Activated T-cell treated with anti-CD3 and anti-CD28 coated beads, Interleukin-2, amount 50 U/mL, for 24 hours (primary cell): ENCODE measurements around the gene CALML3.

ENCODE experiments used
- DNase-seq: peaks from one replicate; pipeline ENCODE4 v3.0.0-alpha.2; 2020
- H3K27ac Mint-ChIP-seq: 2 replicates; pipeline ENCODE4 v1.8.0; 2020; ENCODE audit warnings: mild to moderate bottlenecking, mixed read lengths
- H3K27me3 Mint-ChIP-seq: 2 replicates; pipeline ENCODE4 v1.8.0; 2020; ENCODE audit warnings: mixed read lengths
- H3K36me3 Mint-ChIP-seq: 2 replicates; pipeline ENCODE4 v1.8.0; 2020; ENCODE audit warnings: low read depth, mixed read lengths
- H3K4me1 Mint-ChIP-seq: 2 replicates; pipeline ENCODE4 v1.8.0; 2020; ENCODE audit warnings: low read depth, mixed read lengths
- H3K4me3 Mint-ChIP-seq: 2 replicates; pipeline ENCODE4 v1.8.0; 2020; ENCODE audit warnings: mild to moderate bottlenecking, moderate library complexity, mixed read lengths
- H3K9me3 Mint-ChIP-seq: 2 replicates; pipeline ENCODE4 v1.8.0; 2020; ENCODE audit warnings: mixed read lengths

Gene CALML3

DNA sequence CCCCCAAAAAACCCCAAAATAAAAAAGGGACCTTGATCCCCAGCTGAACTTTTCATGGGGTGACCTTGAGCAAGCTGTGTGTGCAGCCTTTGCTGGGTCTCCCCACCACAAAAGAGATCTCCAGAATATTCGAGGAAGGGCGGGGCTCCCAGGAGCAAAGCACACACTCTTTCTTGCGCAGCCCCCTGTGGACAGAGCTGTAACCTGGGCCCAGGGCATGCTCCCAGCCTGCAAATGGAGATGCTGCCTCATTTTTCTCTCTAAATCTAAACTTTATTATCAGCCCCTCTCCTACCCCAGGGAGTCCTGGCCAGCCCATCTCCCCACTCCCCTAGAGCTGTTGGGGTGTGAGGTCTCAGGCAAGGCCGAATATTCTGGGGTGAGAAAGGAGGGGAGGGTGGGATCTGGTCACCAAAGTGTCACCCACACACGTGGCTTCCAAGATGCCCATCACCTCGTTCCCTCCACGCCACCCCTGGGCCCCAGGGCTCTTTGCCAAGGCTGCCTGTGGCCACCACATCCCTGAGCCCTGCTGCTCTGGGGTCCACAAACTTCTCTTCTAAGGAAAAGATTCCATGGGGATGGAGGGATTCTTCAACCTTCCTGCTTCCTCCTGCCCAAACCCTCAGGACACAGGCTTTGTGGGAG, 1.7 kb upstream of the CALML3 start:
- no peak overlapping the region for H3K4me3 Mint-ChIP-seq
- H3K9me3 Mint-ChIP-seq, result no peaks in the 10 kb centered on the region
- peak; percentile 11 for DNase-seq
- peaks cover 2% of the 10 kb centered on the region for H3K27me3 Mint-ChIP-seq
- H3K36me3 Mint-ChIP-seq, result no peaks in the 10 kb centered on the region
- H3K27ac Mint-ChIP-seq, result no peak overlapping the region
- no peaks in the 10 kb centered on the region for H3K4me1 Mint-ChIP-seq

DNA sequence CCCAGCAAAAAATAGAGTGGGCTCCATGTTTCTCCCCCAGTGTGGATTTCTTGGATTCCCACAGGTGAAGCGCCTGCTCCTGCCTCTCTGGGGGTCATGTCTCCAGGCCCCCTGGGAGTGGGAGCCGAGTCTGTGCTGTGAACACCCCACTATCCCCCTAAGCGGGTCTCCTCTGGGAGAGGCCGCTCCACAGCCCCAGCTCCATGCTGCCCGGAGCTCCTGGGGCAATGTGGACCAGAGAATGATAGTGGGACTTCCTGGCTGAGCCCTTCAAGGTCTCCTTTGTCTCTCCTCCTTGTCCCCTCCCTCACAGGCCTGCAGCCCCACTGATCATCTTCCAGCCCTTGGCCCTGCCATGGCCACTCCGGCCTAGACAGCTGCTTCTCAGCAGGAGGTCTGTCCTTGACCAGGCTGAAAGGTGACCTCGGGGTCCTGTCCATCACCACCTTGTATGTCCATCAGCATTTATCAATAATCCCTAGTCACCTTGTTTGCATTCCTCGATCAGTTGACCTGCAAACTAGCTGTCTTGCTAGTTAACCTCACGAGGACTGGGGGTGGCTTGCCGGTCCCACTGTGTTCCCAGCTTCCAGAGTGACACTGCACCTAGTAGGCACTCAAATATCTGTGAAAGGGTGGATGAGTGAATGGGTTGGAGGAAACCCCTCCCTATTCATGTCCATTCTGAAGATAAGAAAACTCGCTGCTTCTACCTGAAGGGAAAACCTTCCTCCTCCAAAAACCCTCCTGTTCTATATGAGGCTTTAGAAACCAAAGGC, 776 bp upstream of the CALML3 start:
- H3K4me1 Mint-ChIP-seq, result no peaks in the 10 kb centered on the region
- peak; percentile 18 for DNase-seq
- no peaks in the 10 kb centered on the region for H3K36me3 Mint-ChIP-seq
- no peak overlapping the region for H3K4me3 Mint-ChIP-seq
- no peaks in the 10 kb centered on the region for H3K9me3 Mint-ChIP-seq
- no peak overlapping the region for H3K27ac Mint-ChIP-seq
- peaks cover 2% of the 10 kb centered on the region for H3K27me3 Mint-ChIP-seq

DNA sequence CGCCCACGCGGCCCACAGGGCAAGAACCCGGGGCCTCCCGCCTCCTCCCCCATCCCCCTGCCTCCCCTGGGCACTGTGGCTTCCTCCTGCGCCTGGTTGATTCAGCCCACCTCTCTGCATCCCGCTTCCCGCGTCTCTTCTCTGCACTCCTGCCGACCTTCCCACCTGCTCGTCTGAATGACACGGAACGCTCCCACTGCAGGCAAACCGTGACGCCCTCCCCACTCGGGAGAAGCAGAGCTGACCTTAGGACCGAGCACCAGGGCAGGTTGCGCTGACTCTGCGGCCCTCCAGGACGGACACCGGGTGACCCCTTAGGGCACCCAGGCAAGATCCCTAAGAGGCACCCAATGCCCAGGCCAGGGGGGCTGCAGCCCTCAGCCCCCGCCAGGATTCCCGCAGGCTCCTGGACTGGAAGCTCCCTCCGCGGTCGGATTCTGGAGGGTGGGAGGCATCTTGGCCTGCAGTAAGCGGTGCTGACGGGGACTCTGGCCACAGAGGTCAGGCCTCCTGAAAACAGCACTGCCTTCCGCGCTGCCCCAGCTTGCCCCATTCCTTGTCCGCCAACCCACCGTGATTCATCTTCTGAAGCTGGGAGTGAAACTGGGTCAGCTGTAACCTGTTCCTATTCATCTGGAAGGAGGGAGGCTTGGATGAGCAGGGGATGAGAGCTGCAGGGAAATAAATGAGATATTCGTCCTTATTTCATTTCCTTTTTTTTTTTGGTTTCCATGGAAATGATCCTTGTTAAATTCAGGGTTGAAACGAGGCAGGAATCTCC, 990 bp downstream of the CALML3 start:
- H3K4me3 Mint-ChIP-seq, result no peak overlapping the region
- H3K9me3 Mint-ChIP-seq, result no peaks in the 10 kb centered on the region
- no peaks in the 10 kb centered on the region for H3K36me3 Mint-ChIP-seq
- peaks cover 2% of the 10 kb centered on the region for H3K27me3 Mint-ChIP-seq
- H3K4me1 Mint-ChIP-seq, result no peaks in the 10 kb centered on the region
- H3K27ac Mint-ChIP-seq, result no peak overlapping the region
- peak; percentile 14 for DNase-seq

DNA sequence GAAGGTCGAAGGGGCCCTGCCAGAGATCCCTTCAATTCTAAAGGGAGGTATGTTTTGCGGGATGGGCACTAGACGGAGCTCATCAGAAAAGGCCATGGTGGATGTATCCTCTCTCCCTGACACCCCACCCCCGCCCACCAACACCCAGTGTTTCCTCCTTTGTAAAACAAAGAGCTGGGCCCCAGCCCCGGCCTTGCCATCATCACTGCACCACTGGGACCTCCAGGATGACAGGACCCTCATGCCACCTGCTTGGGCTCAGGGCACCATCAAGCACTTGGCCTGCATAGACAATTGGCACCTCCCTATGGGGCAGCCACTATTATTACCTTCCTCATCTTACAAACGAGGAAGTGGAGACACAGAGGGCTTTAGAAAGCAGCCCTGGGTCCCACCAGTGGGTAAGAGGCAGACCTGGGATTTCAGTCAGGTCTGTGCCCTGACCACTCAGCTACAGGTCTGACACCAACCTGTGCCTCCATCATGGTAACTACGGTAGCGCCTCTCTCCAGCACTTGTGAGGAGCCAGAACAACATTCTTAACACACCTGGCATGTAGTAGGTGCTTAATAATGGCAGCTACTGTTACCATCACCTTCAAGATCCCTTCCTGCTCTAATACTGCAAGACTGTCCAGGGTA, 2.0 kb downstream of the CALML3 start:
- no peaks in the 10 kb centered on the region for H3K36me3 Mint-ChIP-seq
- no peak overlapping the region for H3K4me3 Mint-ChIP-seq
- peaks cover 2% of the 10 kb centered on the region for H3K27me3 Mint-ChIP-seq
- no peaks in the 10 kb centered on the region for H3K9me3 Mint-ChIP-seq
- no peak overlapping the region for H3K27ac Mint-ChIP-seq
- H3K4me1 Mint-ChIP-seq, result no peaks in the 10 kb centered on the region
- peak; percentile 9 for DNase-seq

DNA sequence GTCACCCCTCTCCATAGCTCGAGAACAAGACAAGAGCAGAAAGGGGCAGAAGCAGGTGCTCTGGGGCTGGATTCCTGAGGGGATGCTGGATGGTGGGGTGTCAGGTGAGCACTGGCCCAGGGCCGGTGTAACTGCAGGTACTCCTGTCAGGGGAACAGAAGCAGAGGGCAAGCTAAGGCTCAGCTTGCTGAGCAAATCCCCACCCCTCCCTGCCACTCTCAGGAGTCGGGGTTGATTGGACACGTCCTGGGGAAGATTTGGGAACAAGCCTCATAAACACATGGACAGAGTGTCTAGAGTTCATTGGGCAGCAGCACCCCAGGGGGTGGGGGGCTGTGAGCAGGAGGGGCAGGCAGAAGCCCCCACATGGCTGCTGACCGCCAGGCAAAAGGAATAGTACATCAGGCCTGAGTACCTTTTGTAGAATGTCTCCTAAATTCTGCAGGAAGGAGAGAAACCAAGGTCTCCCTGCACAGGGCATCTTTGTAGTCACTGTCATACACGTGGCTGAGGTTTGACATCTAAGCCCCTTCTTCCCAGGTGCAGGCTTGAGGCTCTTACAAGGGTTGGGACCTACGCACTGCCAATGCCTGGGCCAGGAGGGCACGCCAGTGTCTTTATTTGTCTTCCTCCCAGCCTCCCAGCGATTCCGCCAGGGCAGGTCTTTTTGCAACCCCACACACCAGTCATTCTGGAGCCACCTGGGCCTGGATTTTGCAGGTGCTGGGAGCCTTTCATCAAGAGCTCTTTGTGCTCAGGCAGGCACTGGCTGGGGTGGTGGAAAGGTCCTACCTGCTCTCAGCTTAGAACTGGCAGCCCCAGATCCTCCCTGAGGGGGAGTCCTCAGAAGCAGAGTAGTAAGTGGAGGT, 2.8 kb downstream of the CALML3 start:
- no peaks in the 10 kb centered on the region for H3K36me3 Mint-ChIP-seq
- DNase-seq, result peak; percentile 19
- H3K4me3 Mint-ChIP-seq, result no peak overlapping the region
- no peak overlapping the region for H3K27ac Mint-ChIP-seq
- H3K9me3 Mint-ChIP-seq, result no peaks in the 10 kb centered on the region
- H3K27me3 Mint-ChIP-seq, result peaks cover 2% of the 10 kb centered on the region
- no peaks in the 10 kb centered on the region for H3K4me1 Mint-ChIP-seq

DNA sequence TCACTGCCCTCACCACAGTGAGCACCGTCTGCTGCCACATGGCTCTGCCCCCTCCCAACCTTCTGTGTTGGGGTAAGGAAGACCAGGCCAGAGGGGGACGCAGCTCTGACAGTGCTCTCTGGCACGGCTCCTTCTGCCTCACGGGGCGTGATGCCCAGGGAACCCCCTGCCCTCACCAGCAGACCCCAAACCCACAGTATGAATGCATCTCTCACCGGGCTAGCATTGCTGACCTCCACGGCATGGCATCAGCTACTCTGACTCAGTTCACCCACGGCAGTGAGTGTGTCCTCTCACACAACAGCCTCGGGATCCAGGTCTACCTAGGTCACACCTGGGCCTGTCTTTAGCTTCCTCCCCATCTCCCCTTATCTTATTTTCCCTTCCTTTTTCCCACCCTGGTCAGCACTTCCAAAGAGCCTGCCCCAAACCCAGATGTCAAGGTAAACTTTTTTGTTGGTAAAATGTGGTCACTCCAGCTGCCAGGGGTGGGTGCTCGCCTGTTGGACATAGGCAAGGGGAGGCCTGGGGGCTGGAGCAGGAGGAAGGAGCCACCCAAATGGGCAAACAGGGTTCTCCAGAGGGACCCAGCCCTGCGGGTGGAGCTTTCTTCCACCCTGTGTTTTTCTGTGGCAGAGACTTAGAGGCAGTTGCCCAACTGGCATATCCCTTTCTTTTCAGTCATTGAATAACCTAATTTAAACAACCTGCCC, 4.4 kb downstream of the CALML3 start:
- Mint-ChIP-seq H3K27ac (no peak overlapping the region), H3K9me3 (no peaks in the 10 kb centered on the region), H3K36me3 (no peaks in the 10 kb centered on the region), H3K4me3 (no peak overlapping the region), H3K27me3 (no peaks in the 10 kb centered on the region), H3K4me1 (no peaks in the 10 kb centered on the region)
- peak; percentile 9 for DNase-seq

DNA sequence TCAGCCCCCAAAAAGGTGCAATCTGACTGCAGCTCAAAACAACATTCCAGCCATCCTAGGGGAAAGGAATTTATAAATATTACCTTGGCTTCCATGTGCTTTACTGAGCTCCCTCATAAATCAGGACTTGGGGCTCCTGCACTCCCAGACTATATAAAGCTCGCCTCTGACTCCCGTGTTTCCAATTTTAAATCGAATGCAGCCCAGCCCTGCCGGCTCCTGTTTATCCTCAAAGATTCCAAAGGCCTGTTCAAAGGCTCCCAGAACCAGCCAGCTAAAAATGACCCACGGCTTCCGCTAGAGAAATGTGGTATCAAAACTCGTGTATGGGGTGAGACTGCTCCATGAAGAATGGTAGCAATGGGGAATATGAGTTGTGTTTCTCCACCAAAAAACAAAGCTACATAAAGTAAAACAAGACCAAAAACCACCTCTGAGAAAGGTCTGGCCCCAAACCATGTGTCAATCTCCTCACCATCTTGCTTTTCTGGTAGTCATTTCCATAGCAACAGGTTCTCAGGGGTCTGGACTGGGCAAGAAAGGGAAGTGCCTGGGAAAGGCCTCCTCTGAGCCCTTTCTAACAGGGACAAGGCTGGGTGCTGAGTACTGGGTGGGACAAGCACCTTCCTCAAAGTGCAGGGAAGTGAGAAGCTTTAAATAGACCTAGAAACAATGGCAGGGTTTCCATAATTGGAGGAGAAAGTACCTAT, 5.1 kb downstream of the CALML3 start:
- peak; percentile 21 for DNase-seq
- Mint-ChIP-seq H3K4me3 (no peak overlapping the region), H3K27ac (no peak overlapping the region), H3K27me3 (no peaks in the 10 kb centered on the region), H3K4me1 (no peaks in the 10 kb centered on the region), H3K9me3 (no peaks in the 10 kb centered on the region), H3K36me3 (no peaks in the 10 kb centered on the region)

DNA sequence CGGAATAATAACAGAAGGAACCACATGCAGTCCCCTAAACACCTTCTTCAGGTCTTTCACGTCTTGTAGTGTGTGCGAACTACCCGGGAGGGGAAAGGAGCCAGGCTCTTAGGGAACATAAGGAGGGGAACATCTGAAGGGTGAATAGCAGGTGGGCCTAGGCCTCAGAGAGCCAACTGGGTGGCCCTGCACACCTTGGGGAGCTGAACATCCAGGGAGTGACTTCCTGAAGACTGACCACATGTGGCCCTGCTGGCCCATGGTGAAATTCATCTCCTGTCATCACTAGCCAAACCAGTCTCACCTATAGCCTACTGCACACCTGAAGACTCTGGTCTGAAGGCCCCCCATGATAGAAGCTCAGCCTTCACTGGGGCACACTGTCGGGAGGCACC, 5.6 kb downstream of the CALML3 start:
- peak; percentile 12 for DNase-seq
- Mint-ChIP-seq H3K36me3 (no peaks in the 10 kb centered on the region), H3K4me1 (no peaks in the 10 kb centered on the region), H3K27ac (no peak overlapping the region), H3K27me3 (no peaks in the 10 kb centered on the region), H3K9me3 (no peaks in the 10 kb centered on the region), H3K4me3 (no peak overlapping the region)

DNA sequence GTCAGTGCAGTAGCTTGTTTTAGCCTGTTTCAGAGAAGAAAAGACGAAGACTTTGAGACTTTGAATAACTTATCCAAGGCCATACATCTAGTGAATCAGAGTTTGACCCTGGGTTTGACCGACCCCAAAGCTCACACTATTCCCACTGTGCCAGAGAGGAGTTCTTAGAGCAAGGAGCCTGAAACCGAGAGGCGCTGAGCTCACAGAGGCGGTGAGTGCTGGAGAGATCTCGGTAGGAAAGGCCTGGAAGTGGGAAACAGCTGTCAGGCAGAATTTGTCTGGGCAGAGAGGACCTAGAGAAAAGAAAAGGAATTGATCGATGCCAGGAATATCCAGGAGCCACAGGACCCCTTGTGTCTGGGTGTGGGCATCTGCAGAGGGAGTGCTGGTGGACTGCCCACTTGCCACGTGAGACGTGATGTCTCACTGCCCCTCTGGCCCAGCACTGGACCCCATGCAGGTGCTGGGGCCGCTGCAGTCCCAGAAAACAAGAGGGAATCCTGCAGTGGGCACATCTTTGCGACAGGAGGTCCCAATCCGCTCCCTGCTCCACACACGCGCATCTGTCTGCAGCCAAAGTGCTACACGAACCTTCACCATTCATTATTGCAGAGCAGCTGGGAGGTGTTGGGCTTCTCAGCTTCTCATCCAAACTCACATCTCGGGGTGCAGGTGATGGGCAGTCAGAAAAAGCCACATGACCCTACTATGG, 6.2 kb downstream of the CALML3 start:
- Mint-ChIP-seq H3K27me3 (no peaks in the 10 kb centered on the region), H3K27ac (no peak overlapping the region), H3K9me3 (no peaks in the 10 kb centered on the region), H3K4me3 (no peak overlapping the region), H3K36me3 (no peaks in the 10 kb centered on the region), H3K4me1 (no peaks in the 10 kb centered on the region)
- DNase-seq, result peak; percentile 19

DNA sequence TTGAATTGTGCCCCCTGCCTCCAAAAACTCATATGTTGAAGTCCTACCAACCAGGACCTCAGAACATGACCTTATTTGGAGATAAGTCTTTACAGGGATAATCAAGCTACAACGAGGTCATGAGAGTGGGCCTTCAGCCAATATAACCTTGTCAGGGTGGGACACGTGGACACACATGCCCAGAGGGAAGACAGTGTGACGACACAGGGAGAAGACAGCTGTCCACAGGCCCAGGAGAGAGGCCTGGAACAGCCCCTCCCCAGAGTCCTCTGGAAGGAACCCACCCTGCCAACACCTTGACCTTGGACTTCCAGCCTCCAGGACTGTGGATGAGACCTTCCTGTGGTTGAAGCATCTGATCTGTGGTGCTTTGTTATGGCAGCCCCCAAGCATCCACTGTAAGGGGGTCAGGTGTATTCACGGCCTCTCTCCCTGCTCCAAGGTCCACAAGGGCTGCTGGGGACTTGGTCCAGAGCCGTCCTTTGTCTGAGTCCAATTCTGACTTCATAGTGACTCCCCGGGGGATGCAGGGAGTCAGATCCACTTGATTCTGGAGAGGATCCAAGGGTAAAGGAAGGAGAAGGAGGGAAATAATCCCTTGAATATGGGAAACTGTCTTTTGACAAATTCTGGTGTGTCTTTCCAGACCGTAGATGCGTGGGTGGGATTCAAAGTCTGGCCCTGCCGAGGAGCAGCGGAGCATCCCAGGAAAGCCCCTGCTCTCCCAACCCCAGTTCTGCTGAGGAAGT, 7.0 kb downstream of the CALML3 start:
- Mint-ChIP-seq H3K27ac (no peak overlapping the region), H3K4me1 (no peaks in the 10 kb centered on the region), H3K9me3 (no peaks in the 10 kb centered on the region), H3K27me3 (no peaks in the 10 kb centered on the region), H3K4me3 (no peak overlapping the region), H3K36me3 (no peaks in the 10 kb centered on the region)
- peak; percentile 11 for DNase-seq

DNA sequence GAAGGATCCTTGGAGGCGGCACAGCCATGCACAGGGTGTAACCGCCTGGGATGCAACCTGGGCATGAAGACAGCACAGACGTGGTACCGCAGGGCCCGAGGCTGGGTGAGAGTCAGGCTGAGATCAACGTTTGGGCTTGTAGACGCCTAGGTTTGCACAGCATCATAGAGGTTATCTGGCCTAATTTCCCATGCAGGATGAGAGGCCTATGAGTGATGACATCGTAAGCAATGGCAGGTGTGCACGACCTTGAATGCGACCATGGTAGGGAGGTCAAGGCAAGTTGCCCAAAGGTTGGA, 7.5 kb downstream of the CALML3 start:
- Mint-ChIP-seq H3K4me3 (no peak overlapping the region), H3K27ac (no peak overlapping the region), H3K4me1 (no peaks in the 10 kb centered on the region), H3K27me3 (no peaks in the 10 kb centered on the region), H3K9me3 (no peaks in the 10 kb centered on the region), H3K36me3 (no peaks in the 10 kb centered on the region)
- peak; percentile 12 for DNase-seq

DNA sequence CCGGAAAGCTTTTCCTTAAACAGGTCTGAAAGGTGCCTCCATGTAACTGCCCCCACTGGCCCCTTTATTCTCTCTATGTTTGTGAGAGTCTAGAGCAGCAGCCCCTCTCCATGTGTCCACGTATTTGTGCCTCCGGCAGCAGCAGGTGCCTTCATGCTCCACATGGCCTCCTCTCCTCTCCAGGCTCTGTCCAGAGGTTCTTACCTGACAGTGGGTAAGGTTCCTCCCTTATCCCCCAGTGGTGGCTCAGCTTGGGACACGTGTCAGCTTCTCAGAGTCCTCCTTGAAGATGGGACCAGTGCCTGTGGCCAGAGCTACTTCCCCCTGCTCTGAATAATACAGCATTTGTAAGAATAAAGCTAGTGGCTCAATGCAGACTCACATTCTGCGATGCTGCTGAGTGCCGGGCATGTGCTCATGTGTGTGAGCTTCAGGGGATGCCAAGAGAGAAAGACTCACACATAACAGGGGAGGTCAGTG, 7.9 kb downstream of the CALML3 start:
- Mint-ChIP-seq H3K27me3 (no peaks in the 10 kb centered on the region), H3K4me3 (no peak overlapping the region), H3K9me3 (no peaks in the 10 kb centered on the region), H3K4me1 (no peaks in the 10 kb centered on the region), H3K36me3 (no peaks in the 10 kb centered on the region), H3K27ac (no peak overlapping the region)
- DNase-seq, result no peak
